Gastroesophageal sphincter (tissue), 3 donors: ENCODE measurements around the gene CXXC5.

Experiments
- CTCF ChIP-seq, 4 experiments: fragments of 200-600 bp in 2 of 4; fragments of 450-650 bp in 2 of 4; sonication (generic) in 1 of 4; IDR thresholded peaks; one replicate each; pipeline ENCODE4 v1.5.1; 2017 to 2019; ENCODE audit warnings: antibody characterized with exemption in 4 of 4, mild to moderate bottlenecking in 2 of 4, moderate library complexity in 2 of 4
- POLR2A ChIP-seq, 2 donors: fragments of 450-650 bp; IDR thresholded peaks; one replicate each; pipeline ENCODE4 v1.6.1; 2017; ENCODE audit warnings: antibody characterized with exemption in 2 of 2, mild to moderate bottlenecking in 2 of 2, moderate library complexity in 1 of 2
- POLR2AphosphoS5 ChIP-seq: sonication (generic); formaldehyde crosslinking; IDR thresholded peaks from one replicate; pipeline ENCODE4 v1.6.1; 2017; ENCODE audit warnings: antibody characterized with exemption

- TF ChIP-seq CTCF (IDR thresholded peaks at IDR 0.05) = no peak
- TF ChIP-seq POLR2A (IDR thresholded peaks at IDR 0.05) = no peak
- TF ChIP-seq POLR2AphosphoS5 = no peak
Observed at GRCh38 chr5:139641116-139642080, 6.8 kb upstream of the CXXC5 start.
